ENCODE results near the gene GPR132. TPM values are rescaled to one million over a fixed set of nuclear protein-coding genes. Genes with fewer than 3 reads are reported as not detected.

Gene GPR132
- total and polyA plus RNA-seq, 2 donors from 2014 or later = 0.17 to 4.2 TPM

DNA sequence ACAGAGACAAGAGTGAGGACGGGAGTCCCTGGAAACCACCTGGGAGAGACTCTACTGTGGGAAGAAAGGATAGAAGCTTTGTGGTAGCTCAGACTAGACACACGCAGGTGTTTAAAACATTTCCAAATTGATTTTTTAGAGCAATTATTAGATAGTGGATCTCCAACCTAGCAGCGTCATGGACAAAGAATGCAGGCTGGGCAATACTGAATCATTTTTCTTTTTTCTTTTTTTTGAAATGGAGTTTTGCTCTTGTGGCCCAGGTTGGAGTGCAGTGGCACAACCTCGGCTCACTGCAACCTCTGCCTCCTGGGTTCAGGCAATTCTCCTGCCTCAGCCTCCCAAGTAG, 13.1 kb downstream of the GPR132 start:
- Histone ChIP-seq H3K9ac (ENCODE audit: low read length in 3 of 3) (no peak overlapping the region), H3K4me1 (ENCODE audit: control insufficient read depth in 2 of 3, insufficient read depth in 2 of 3, low read depth in 1 of 3, low read length in 3 of 3) (peaks cover 0 to 5% (median 0%) of the 10 kb centered on the region in 3 donors), H3K27me3 (ENCODE audit: control insufficient read depth, insufficient read depth, low read length) (no peaks in the 10 kb centered on the region), H3K27ac (ENCODE audit: low read depth in 2 of 2, low read length in 2 of 2) (no peak overlapping the region), H3K9me3 (ENCODE audit: control insufficient read depth in 2 of 3, insufficient read depth in 1 of 3, low read length in 3 of 3) (no peaks in the 10 kb centered on the region), H3K4me3 (ENCODE audit: low read length in 3 of 3) (no peak overlapping the region), H3K36me3 (ENCODE audit: control insufficient read depth in 2 of 3, insufficient read depth in 3 of 3, low read length in 3 of 3) (no peaks in the 10 kb centered on the region)
- intact Hi-C loops (cut with DNase I) = no loop called here
- DNase-seq (no peak), FAIRE-seq (no peak)
- TF ChIP-seq, protein P1, sequence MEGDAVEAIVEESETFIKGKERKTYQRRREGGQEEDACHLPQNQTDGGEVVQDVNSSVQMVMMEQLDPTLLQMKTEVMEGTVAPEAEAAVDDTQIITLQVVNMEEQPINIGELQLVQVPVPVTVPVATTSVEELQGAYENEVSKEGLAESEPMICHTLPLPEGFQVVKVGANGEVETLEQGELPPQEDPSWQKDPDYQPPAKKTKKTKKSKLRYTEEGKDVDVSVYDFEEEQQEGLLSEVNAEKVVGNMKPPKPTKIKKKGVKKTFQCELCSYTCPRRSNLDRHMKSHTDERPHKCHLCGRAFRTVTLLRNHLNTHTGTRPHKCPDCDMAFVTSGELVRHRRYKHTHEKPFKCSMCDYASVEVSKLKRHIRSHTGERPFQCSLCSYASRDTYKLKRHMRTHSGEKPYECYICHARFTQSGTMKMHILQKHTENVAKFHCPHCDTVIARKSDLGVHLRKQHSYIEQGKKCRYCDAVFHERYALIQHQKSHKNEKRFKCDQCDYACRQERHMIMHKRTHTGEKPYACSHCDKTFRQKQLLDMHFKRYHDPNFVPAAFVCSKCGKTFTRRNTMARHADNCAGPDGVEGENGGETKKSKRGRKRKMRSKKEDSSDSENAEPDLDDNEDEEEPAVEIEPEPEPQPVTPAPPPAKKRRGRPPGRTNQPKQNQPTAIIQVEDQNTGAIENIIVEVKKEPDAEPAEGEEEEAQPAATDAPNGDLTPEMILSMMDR (IDR thresholded peaks at IDR 0.05; ENCODE audit: borderline replicate concordance, extremely low read depth, insufficient read depth) = no peak

DNA sequence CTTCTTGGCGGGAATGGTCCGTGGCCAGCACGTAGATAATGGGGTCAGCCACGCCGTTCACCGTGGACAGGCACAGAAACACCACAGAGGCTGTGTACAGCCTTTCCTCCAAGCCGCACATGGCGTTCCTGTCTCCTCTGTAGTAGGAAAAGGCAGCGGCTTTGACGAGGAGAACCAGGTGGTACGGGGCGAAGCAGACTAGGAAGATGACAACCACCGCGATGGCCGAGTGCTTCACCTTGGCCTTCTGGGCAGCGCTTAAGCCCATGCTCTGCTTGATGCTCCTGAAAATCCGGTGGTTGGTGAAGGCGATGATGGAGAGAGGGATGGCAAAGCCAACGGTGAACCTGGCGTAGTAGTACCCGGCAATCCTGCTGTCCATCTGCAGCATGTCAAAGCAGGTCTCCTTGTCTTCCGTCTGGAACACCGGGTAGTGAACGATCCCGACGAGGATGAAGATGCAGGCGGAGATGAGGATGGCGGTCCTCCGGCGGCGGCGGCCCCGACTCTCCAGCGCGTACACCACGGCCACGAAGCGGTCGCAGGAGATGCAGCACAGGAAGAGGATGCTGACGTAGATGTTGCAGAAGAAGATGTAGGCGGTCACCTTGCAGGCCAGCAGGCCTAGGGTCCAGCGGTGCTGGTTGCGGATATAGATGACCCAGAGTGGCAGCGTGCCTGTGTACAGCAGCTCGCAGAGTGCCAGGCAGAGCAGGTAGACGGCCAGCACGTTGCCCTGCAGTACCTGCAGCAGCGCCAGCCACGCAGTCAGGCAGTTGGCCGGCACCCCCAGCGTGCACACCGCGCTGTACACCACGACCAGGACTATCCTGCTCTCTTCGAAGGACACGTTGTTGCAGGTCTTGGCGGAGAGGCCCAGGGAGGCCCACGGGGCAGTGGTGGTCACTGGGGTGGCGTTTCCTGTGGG, 13.8 kb downstream of the GPR132 start:
- Histone ChIP-seq H3K9ac (ENCODE audit: low read length in 3 of 3) (no peak overlapping the region), H3K4me3 (ENCODE audit: low read length in 3 of 3) (no peak overlapping the region), H3K27ac (ENCODE audit: low read depth in 2 of 2, low read length in 2 of 2) (no peak overlapping the region), H3K36me3 (ENCODE audit: control insufficient read depth in 2 of 3, insufficient read depth in 3 of 3, low read length in 3 of 3) (no peaks in the 10 kb centered on the region), H3K27me3 (ENCODE audit: control insufficient read depth, insufficient read depth, low read length) (no peaks in the 10 kb centered on the region), H3K4me1 (ENCODE audit: control insufficient read depth in 2 of 3, insufficient read depth in 2 of 3, low read depth in 1 of 3, low read length in 3 of 3) (peaks cover 0 to 5% (median 0%) of the 10 kb centered on the region in 3 donors), H3K9me3 (ENCODE audit: control insufficient read depth in 2 of 3, insufficient read depth in 1 of 3, low read length in 3 of 3) (no peaks in the 10 kb centered on the region)
- TF ChIP-seq, protein P1 (IDR thresholded peaks at IDR 0.05; ENCODE audit: borderline replicate concordance, extremely low read depth, insufficient read depth) = no peak
- intact Hi-C loops (cut with DNase I) = no loop called here
- no peak for FAIRE-seq
- DNase-seq = peak in 1 of 5 donors; percentile 75

DNA sequence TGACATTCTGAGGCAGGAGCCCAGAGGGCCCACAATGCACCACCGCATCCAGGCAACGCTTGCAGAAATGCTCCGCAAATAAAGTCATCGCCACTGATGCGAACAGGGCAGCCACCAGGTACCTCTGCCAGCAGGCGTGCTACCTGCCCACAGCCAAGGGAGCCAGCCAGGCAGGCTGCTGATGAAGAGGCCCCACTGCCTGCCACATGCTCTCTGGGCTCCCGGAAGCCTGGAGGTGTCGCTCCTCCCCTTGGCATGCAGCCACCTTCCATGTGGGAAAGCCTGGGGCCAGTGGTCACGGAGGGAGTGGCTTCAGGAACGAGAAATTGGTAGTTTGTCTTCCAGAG, 14.7 kb downstream of the GPR132 start:
- no peaks in the 10 kb centered on the region for H3K36me3 ChIP-seq (ENCODE audit: control insufficient read depth in 2 of 3, insufficient read depth in 3 of 3, low read length in 3 of 3)
- peaks cover 0 to 8% (median 0%) of the 10 kb centered on the region in 3 donors for H3K4me1 ChIP-seq (ENCODE audit: control insufficient read depth in 2 of 3, insufficient read depth in 2 of 3, low read depth in 1 of 3, low read length in 3 of 3)
- H3K27ac ChIP-seq (ENCODE audit: low read depth in 2 of 2, low read length in 2 of 2) = no peak overlapping the region
- H3K9me3 ChIP-seq (ENCODE audit: control insufficient read depth in 2 of 3, insufficient read depth in 1 of 3, low read length in 3 of 3) = no peaks in the 10 kb centered on the region
- FAIRE-seq (no peak), DNase-seq (peak; percentile 59 to 96 (median 69))
- H3K9ac ChIP-seq (ENCODE audit: low read length in 3 of 3) = no peak overlapping the region
- TF ChIP-seq, protein P1 (IDR thresholded peaks at IDR 0.05; ENCODE audit: borderline replicate concordance, extremely low read depth, insufficient read depth) = no peak
- H3K27me3 ChIP-seq (ENCODE audit: control insufficient read depth, insufficient read depth, low read length) = no peaks in the 10 kb centered on the region
- H3K4me3 ChIP-seq (ENCODE audit: low read length in 3 of 3) = no peak overlapping the region
- intact Hi-C loops (cut with DNase I) = no loop called here
